Testis (tissue), 3 donors: ENCODE results near the gene NOS1AP. TPM values are rescaled to one million over a fixed set of nuclear protein-coding genes. Genes with fewer than 3 reads are reported as not detected.

Experiments
- DNase-seq: peaks from one replicate; pipeline ENCODE4 v3.0.0-alpha.2; 2019
- H3K27ac ChIP-seq, 2 donors: fragments of 200-600 bp; sonication (generic); one replicate each; pipeline ENCODE4 v1.5.1; 2019
- H3K27me3 ChIP-seq: fragments of 200-600 bp; sonication (generic); one replicate; pipeline ENCODE4 v1.5.1; 2019
- H3K36me3 ChIP-seq: fragments of 200-600 bp; sonication (generic); one replicate; pipeline ENCODE4 v1.5.1; 2017; ENCODE audit warnings: low read depth; ENCODE audit errors: missing control alignments
- H3K4me1 ChIP-seq: fragments of 200-600 bp; sonication (generic); one replicate; pipeline ENCODE4 v1.5.1; 2019
- H3K4me3 ChIP-seq, 2 donors: fragments of 200-600 bp; sonication (generic); one replicate each; pipeline ENCODE4 v1.5.1; 2017 to 2019
- H3K9me3 ChIP-seq: fragments of 200-600 bp; sonication (generic); one replicate; pipeline ENCODE4 v1.5.1; 2017
- POLR2A ChIP-seq: fragments of 450-650 bp; IDR thresholded peaks from one replicate; pipeline ENCODE4 v1.6.1; 2017; ENCODE audit warnings: antibody characterized with exemption, mild to moderate bottlenecking, moderate library complexity
- WGBS, 2 donors: methylation state at CpG; one replicate each; pipeline ENCODE4 v1.1.5; 2018; 5-methylcytosine and 5-hydroxymethylcytosine counted together
- intact Hi-C: fragments of 100-400 bp; cut with DNase I; formaldehyde crosslinking; loops from one replicate; pipeline ENCODE4 v1.15.1; 2023; ENCODE audit warnings: low total_unique reads
- polyA plus RNA-seq: library from polyadenylated mRNA; stranded (reverse); fragments of 350-450 nt; fragmentation: Illumina TruSeq; extraction: RNeasy Lipid Tissue Mini Kit (QIAGEN cat#74804); gene quantifications from one replicate; pipeline ENCODE4 v1.2.3, GENCODE V29; 2014; ENCODE audit warnings: low read depth, low replicate concordance; ENCODE audit not compliant: insufficient read depth
- total RNA-seq, 2 donors: library from RNA; depleted of rRNA; stranded (reverse); fragments of >200 nt; gene quantifications; one replicate each; pipeline ENCODE4 v1.2.3, GENCODE V29; 2016
- TF ChIP-seq, protein P1 (sequence below), 3 experiments: fragments of 450-650 bp in 2 of 3; fragments of 200-600 bp in 1 of 3; sonication (generic) in 1 of 3; IDR thresholded peaks; one replicate each; pipeline ENCODE4 v1.5.1; 2016 to 2019; ENCODE audit warnings: antibody characterized with exemption in 3 of 3, mild to moderate bottlenecking in 2 of 3, moderate library complexity in 1 of 3

Gene NOS1AP
- total and polyA plus RNA-seq, 3 donors from 2014 or later: 2.1 to 5.1 (median 4.1) TPM

DNA sequence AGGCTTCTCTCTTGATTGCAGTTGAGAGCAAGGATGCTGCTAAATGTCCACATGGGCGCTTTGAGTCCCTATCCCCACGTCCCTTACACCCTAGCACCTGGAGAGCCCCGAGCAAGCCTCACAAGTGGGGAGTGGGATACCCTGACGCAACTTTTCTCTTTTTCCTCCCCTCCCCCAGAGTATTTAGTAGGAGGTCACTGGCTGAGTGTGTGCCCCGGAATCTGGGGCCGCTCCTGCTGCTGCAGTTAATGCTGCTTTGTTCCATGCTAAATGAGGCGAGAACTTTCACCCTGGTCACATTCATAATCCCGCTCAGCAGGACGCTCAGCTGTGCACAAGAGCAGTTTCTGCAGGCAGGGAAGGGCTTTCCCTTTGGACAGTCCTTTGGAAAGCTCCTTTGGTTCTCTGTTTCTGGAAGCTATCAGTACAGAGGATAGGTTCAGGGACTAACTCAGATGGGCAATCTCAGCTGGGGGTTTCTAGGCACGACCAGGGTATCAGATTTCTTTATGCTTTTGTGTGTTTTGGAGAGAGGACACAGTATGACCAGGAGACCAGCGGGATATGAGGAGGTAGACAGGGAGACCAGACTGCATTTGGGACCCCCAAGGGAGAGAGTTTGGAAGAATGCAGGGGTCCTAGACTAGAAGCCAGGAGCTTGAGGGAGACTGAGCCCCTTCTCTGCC lies 75.9 kb downstream of the NOS1AP start:
- Histone ChIP-seq H3K27ac (no peak overlapping the region), H3K27me3 (no peaks in the 10 kb centered on the region), H3K9me3 (no peaks in the 10 kb centered on the region), H3K4me1 (peaks cover 12% of the 10 kb centered on the region), H3K36me3 (no peaks in the 10 kb centered on the region), H3K4me3 (no peak overlapping the region)
- DNase-seq: no peak
- WGBS, 2 donors: 66% methylated on average over 11 of the region's 11 CpGs
- TF ChIP-seq, protein P1, sequence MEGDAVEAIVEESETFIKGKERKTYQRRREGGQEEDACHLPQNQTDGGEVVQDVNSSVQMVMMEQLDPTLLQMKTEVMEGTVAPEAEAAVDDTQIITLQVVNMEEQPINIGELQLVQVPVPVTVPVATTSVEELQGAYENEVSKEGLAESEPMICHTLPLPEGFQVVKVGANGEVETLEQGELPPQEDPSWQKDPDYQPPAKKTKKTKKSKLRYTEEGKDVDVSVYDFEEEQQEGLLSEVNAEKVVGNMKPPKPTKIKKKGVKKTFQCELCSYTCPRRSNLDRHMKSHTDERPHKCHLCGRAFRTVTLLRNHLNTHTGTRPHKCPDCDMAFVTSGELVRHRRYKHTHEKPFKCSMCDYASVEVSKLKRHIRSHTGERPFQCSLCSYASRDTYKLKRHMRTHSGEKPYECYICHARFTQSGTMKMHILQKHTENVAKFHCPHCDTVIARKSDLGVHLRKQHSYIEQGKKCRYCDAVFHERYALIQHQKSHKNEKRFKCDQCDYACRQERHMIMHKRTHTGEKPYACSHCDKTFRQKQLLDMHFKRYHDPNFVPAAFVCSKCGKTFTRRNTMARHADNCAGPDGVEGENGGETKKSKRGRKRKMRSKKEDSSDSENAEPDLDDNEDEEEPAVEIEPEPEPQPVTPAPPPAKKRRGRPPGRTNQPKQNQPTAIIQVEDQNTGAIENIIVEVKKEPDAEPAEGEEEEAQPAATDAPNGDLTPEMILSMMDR (IDR thresholded peaks at IDR 0.05): no peak
- no peak for TF ChIP-seq POLR2A
- intact Hi-C loops: no loop called here

DNA sequence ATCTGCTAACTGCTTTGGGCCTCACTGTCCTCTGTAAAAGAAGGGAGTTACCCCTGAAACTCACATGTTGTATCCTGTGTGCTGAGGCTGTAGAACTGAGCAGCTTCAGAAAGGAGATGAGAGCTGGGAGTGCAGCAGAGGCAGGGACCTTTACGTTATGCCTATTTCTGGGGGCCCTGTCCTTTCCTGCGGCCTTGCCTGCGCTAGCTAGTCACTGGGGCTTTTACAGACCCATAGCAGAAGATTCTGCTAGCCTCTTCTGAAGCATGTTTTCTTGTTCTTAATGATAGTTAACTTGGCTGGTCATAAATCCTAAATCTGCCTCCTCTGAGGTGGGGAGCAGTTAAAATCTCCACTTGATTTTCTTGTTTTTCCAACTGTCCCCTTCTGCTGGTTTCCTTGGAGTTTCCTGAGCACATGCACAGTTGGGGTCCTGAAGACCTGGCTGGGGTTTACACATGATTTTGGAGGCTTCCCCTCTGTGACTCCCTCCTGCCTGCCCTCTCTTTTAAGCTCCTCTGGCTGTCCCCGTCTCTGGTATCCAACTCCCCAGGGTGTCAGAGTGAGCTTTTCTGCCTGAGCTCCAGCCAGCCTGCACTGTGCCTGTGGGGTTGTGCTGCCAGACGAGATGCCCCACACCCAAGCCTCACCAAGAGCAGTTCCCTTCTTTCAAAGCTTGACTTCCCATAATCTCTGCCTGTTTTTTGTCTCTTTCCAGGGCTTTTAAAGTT lies 76.6 kb downstream of the NOS1AP start:
- 47 to 64% methylated on average over 5 of the region's 5 CpGs for WGBS, 2 donors
- Histone ChIP-seq H3K36me3 (no peaks in the 10 kb centered on the region), H3K4me1 (peaks cover 12% of the 10 kb centered on the region), H3K4me3 (no peak overlapping the region), H3K27me3 (no peaks in the 10 kb centered on the region), H3K27ac (no peak overlapping the region), H3K9me3 (no peaks in the 10 kb centered on the region)
- TF ChIP-seq, protein P1 (IDR thresholded peaks at IDR 0.05): no peak
- no peak for TF ChIP-seq POLR2A
- intact Hi-C loops: no loop called here
- DNase-seq: no peak

DNA sequence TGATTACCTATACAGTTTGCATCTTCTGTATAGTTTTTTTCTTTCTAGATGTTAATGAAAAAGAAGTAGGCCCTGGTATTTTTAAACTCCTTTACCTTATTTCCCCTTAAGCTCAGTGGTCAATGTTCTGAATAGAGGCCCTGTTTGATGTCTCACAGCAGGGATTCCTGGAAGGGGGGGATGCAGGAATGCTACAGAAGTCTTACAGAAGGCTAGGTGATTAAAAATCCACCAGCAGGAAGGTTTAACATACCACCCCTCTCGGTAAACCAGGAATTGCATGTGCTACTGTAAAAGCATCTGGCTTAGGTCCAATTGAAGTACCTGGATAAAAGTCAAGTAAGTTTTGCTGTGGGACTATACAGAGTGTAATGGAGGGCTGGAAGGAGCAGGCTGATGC lies 78.3 kb downstream of the NOS1AP start:
- H3K36me3 ChIP-seq: no peaks in the 10 kb centered on the region
- intact Hi-C loops: no loop called here
- no peak overlapping the region for H3K27ac ChIP-seq
- no peaks in the 10 kb centered on the region for H3K27me3 ChIP-seq
- 50 to 75% methylated on average over 1 of the region's 1 CpG for WGBS, 2 donors
- H3K4me3 ChIP-seq: no peak overlapping the region
- TF ChIP-seq POLR2A: no peak
- TF ChIP-seq, protein P1 (IDR thresholded peaks at IDR 0.05): no peak
- DNase-seq: no peak
- H3K9me3 ChIP-seq: no peaks in the 10 kb centered on the region
- H3K4me1 ChIP-seq: peaks cover 12% of the 10 kb centered on the region

DNA sequence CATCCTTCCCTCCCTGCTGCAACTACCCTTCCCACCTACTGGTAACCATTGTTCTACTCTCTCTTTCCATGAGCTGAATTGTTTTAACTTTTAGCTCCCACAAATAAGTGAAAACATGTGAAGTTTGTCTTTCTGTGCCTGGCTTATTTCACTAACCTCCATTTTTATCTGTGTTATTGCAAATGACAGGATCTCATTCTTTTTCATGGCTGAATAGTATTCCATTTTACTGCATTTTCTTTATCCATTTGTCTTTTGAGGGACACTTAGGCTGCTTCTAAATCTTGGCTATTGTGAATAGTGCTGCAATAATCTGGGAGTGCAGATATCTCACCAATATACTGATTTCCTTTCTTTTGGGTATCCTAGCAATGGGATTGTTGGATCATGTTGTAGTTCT lies 80.6 kb downstream of the NOS1AP start:
- no peak overlapping the region for H3K4me3 ChIP-seq
- H3K27me3 ChIP-seq: no peaks in the 10 kb centered on the region
- intact Hi-C loops: no loop called here
- H3K27ac ChIP-seq: no peak overlapping the region
- no peaks in the 10 kb centered on the region for H3K36me3 ChIP-seq
- TF ChIP-seq, protein P1 (IDR thresholded peaks at IDR 0.05): no peak
- TF ChIP-seq POLR2A: no peak
- H3K4me1 ChIP-seq: peaks cover 12% of the 10 kb centered on the region
- no peaks in the 10 kb centered on the region for H3K9me3 ChIP-seq
- DNase-seq: no peak
